GM23338 (cell line): ENCODE data around the gene HECTD3. TPM values are rescaled to one million over a fixed set of nuclear protein-coding genes. Genes with fewer than 3 reads are reported as not detected.

Experiments
- ATAC-seq: fragments of 200-7000 bp; cut with Tn5 transposase; 3 replicates; pipeline ENCODE4 v1.9.1; 2020
- DNase-seq: peaks from one replicate; pipeline ENCODE4 v3.0.0-alpha.2; 2015; ENCODE audit warnings: low spot score
- H2AFZ ChIP-seq: fragments of 200-600 bp; sonication (generic); 2 replicates; pipeline ENCODE4 v1.8.0; 2016; ENCODE audit warnings: antibody characterized with exemption, mild to moderate bottlenecking, moderate library complexity
- H3F3A ChIP-seq: fragments of 200-600 bp; sonication (generic); replicated peaks from 2 replicates; pipeline ENCODE4 v1.8.0; 2017; ENCODE audit warnings: antibody characterized with exemption, mixed run types, low read depth
- H3K27ac ChIP-seq: fragments of 200-600 bp; sonication (generic); 2 replicates; pipeline ENCODE4 v1.6.1; 2016; ENCODE audit warnings: low read depth
- H3K27me3 ChIP-seq: fragments of 200-600 bp; sonication (generic); 2 replicates; pipeline ENCODE4 v1.8.0; 2016; ENCODE audit warnings: mild to moderate bottlenecking, mixed run types, moderate library complexity; ENCODE audit not compliant: insufficient read depth
- H3K36me3 ChIP-seq: fragments of 200-600 bp; sonication (generic); 2 replicates; pipeline ENCODE4 v1.8.0; 2016; ENCODE audit warnings: mild to moderate bottlenecking; ENCODE audit not compliant: insufficient read depth
- H3K4me1 ChIP-seq: fragments of 200-600 bp; sonication (generic); 2 replicates; pipeline ENCODE4 v1.8.0; 2016; ENCODE audit warnings: mild to moderate bottlenecking, moderate library complexity; ENCODE audit not compliant: insufficient read depth
- H3K4me2 ChIP-seq: fragments of 200-600 bp; sonication (generic); 2 replicates; pipeline ENCODE4 v1.7.1; 2017; ENCODE audit warnings: mixed run types
- H3K4me3 ChIP-seq: fragments of 200-600 bp; sonication (generic); 2 replicates; pipeline ENCODE4 v1.6.1; 2016; ENCODE audit warnings: mixed run types
- H3K79me2 ChIP-seq: fragments of 200-600 bp; sonication (generic); replicated peaks from 2 replicates; pipeline ENCODE4 v1.8.0; 2017; ENCODE audit warnings: mild to moderate bottlenecking; ENCODE audit not compliant: insufficient read depth
- H3K9me2 ChIP-seq: fragments of 200-600 bp; sonication (generic); 2 replicates; pipeline ENCODE4 v1.8.0; 2017; ENCODE audit not compliant: insufficient read depth
- H4K20me1 ChIP-seq: fragments of 200-600 bp; sonication (generic); replicated peaks from 2 replicates; pipeline ENCODE4 v1.8.0; 2017; ENCODE audit warnings: mild to moderate bottlenecking; ENCODE audit not compliant: insufficient read depth
- H3K27ac Mint-ChIP-seq: 2 replicates; pipeline ENCODE4 v1.8.0; 2020; ENCODE audit warnings: inconsistent platforms, mild to moderate bottlenecking, moderate library complexity, mixed read lengths
- H3K27me3 Mint-ChIP-seq: 3 replicates; pipeline ENCODE4 v1.8.0; 2022; ENCODE audit warnings: low read depth, mild to moderate bottlenecking, moderate library complexity, mixed read lengths, inconsistent platforms; ENCODE audit not compliant: insufficient read depth, poor library complexity
- H3K36me3 Mint-ChIP-seq: 3 replicates; pipeline ENCODE4 v1.8.0; 2021; ENCODE audit warnings: low read depth, mild to moderate bottlenecking, inconsistent platforms, moderate library complexity, mixed read lengths
- H3K4me1 Mint-ChIP-seq: 3 replicates; pipeline ENCODE4 v1.8.0; 2020; ENCODE audit warnings: mild to moderate bottlenecking, inconsistent platforms, mixed read lengths
- H3K4me3 Mint-ChIP-seq: 3 replicates; pipeline ENCODE4 v1.8.0; 2021; ENCODE audit warnings: moderate library complexity, mild to moderate bottlenecking, inconsistent platforms, mixed read lengths
- H3K9me3 Mint-ChIP-seq: 3 replicates; pipeline ENCODE4 v1.8.0; 2020; ENCODE audit warnings: moderate library complexity, mild to moderate bottlenecking, inconsistent platforms, mixed read lengths
- CREB1 ChIP-seq: fragments of 250-450 bp; sonication (Bioruptor Pico); IDR thresholded peaks from 2 replicates; pipeline ENCODE4 v1.5.0; 2020; ENCODE audit warnings: low read depth, mild to moderate bottlenecking, moderate library complexity
- CTCF ChIP-seq, 2 experiments: fragments of 200-600 bp in 1 of 2; sonication (generic) in 1 of 2; conservative IDR thresholded peaks; 2 replicates each; pipeline versions ENCODE4 v1.5.1 to v1.6.1; 2016 to 2017; ENCODE audit warnings: antibody characterized with exemption in 2 of 2, low read depth in 2 of 2, mild to moderate bottlenecking in 2 of 2, moderate library complexity in 1 of 2
- ETS1 ChIP-seq: IDR thresholded peaks from 2 replicates; pipeline ENCODE4 v1.6.1; 2016; ENCODE audit warnings: antibody characterized with exemption
- EZH2 ChIP-seq: fragments of 200-600 bp; sonication (generic); IDR thresholded peaks from one replicate; pipeline ENCODE4 v1.8.0; 2017; ENCODE audit warnings: antibody characterized with exemption, mild to moderate bottlenecking, low read depth; ENCODE audit not compliant: unreplicated experiment
- EZH2phosphoT487 ChIP-seq: fragments of 200-600 bp; sonication (generic); IDR thresholded peaks from one replicate; pipeline ENCODE4 v1.8.1; 2018; ENCODE audit warnings: antibody characterized with exemption; ENCODE audit not compliant: unreplicated experiment
- JUNB ChIP-seq: IDR thresholded peaks from one replicate; pipeline ENCODE4 v1.6.1; 2016; ENCODE audit warnings: antibody characterized with exemption; ENCODE audit not compliant: unreplicated experiment
- NANOG ChIP-seq: IDR thresholded peaks from 2 replicates; pipeline ENCODE4 v1.6.1; 2016; ENCODE audit warnings: antibody characterized with exemption, borderline replicate concordance
- POLR2AphosphoS5 ChIP-seq: IDR thresholded peaks from 2 replicates; pipeline ENCODE4 v1.6.1; 2016; ENCODE audit warnings: antibody characterized with exemption, low read depth
- REST ChIP-seq: IDR thresholded peaks from one replicate; pipeline ENCODE4 v1.6.1; 2018; ENCODE audit warnings: antibody characterized with exemption; ENCODE audit not compliant: unreplicated experiment
- STAT1 ChIP-seq: IDR thresholded peaks from one replicate; pipeline ENCODE4 v1.6.1; 2016; ENCODE audit warnings: antibody characterized with exemption; ENCODE audit not compliant: unreplicated experiment
- ZNF331 ChIP-seq: fragments of 250-450 bp; sonication (Bioruptor Pico); IDR thresholded peaks from 2 replicates; pipeline ENCODE4 v1.5.0; 2020; ENCODE audit warnings: low read depth, mild to moderate bottlenecking, moderate library complexity
- ZNF462 ChIP-seq: fragments of 250-450 bp; sonication (Bioruptor Pico); IDR thresholded peaks from 2 replicates; pipeline ENCODE4 v1.5.0; 2020; ENCODE audit warnings: mild to moderate bottlenecking, moderate library complexity
- polyA plus RNA-seq: library from polyadenylated mRNA; unstranded; fragments of >200 nt; fragmentation: Nextera tagmentation; extraction: Ambion mirVana; gene quantifications from 2 replicates; pipeline ENCODE4 v1.2.1, GENCODE V29; 2016
- total RNA-seq: library from RNA; depleted of rRNA; stranded (reverse); fragments of >200 nt; shearing (Covaris generic); gene quantifications from 2 replicates; pipeline ENCODE4 v1.2.3, GENCODE V29; 2014

The HECTD3 gene
- total and polyA plus RNA-seq, 2 experiments from 2014 or later = 13.1 to 31.4 TPM

- H3K27ac Mint-ChIP-seq = no peak overlapping the region
Observed at GRCh38 chr1:45005761-45006160, 5.4 kb downstream of the HECTD3 start.

More at GRCh38 chr1:45005761-45006160, 5.4 kb downstream of the HECTD3 start:
- ATAC-seq (no peak), DNase-seq (no peak)
- Mint-ChIP-seq H3K4me3 (no peak overlapping the region), H3K36me3 (peaks cover 27% of the 10 kb centered on the region), H3K4me1 (peaks cover 7% of the 10 kb centered on the region; the same call in 2 of the 3 replicates), H3K27me3 (peaks cover 4% of the 10 kb centered on the region), H3K9me3 (no peaks in the 10 kb centered on the region)
- H3K4me1 ChIP-seq = peaks cover under 1% of the 10 kb centered on the region; the same call in 1 of the 2 replicates
- H3K27ac ChIP-seq = no peak overlapping the region
- H2AFZ ChIP-seq = no peak overlapping the region
- no peaks in the 10 kb centered on the region for H3K27me3 ChIP-seq
- H4K20me1 ChIP-seq = no peaks in the 10 kb centered on the region; the same call in 1 of the 2 replicates
- H3K79me2 ChIP-seq = no peaks in the 10 kb centered on the region; the same call in 1 of the 2 replicates
- no peaks in the 10 kb centered on the region for H3K36me3 ChIP-seq
- H3K4me3 ChIP-seq = no peak overlapping the region
- H3F3A ChIP-seq = no peaks in the 10 kb centered on the region
- no peak overlapping the region for H3K4me2 ChIP-seq
- H3K9me2 ChIP-seq = no peaks in the 10 kb centered on the region
- TF ChIP-seq CREB1 (CRISPR knock-in tag) (no peak), REST (no peak), NANOG (no peak), ETS1 (no peak), ZNF462 (CRISPR knock-in tag) (no peak), EZH2 (no peak), POLR2AphosphoS5 (no peak), JUNB (no peak), ZNF331 (CRISPR knock-in tag) (no peak), CTCF (conservative IDR thresholded peaks at IDR 0.05; ENCODE audit: low read depth in 2 of 2) (no peak), STAT1 (no peak), EZH2phosphoT487 (no peak)
